GM13976 (cell line): Measurements from ENCODE around the gene KLF5.

ENCODE experiments used
- DNase-seq: peaks from one replicate; pipeline ENCODE4 v3.0.0; 2012; ENCODE audit warnings: low spot score
- CTCF ChIP-seq: IDR thresholded peaks from 2 replicates; pipeline ENCODE4 v1.5.1; 2012; ENCODE audit warnings: borderline replicate concordance, mild to moderate bottlenecking; ENCODE audit not compliant: insufficient read depth; ENCODE audit errors: extremely low read depth, missing control alignments, control extremely low read depth
- in situ Hi-C: fragments of 300-500 bp; cut with MboI; formaldehyde crosslinking; loops from one replicate; pipeline ENCODE4 v1.12.0; 2022; ENCODE audit warnings: low sequenced_read_pairs, mixed read lengths, inconsistent platforms; ENCODE audit not compliant: unreplicated experiment

KLF5 gene

GRCh38 chr13:73059460-73060250, 850 bp downstream of the KLF5 start:
- in situ Hi-C loops: no loop called here

GRCh38 chr13:73060251-73061160, 1.7 kb downstream of the KLF5 start:
- no peak for TF ChIP-seq CTCF
- peak; percentile 26 for DNase-seq
- in situ Hi-C loops: no loop called here

More at GRCh38 chr13:73059460-73060250, 850 bp downstream of the KLF5 start:
- DNase-seq: peak; percentile 79
- no peak for TF ChIP-seq CTCF

GRCh38 chr13:73061473-73061872, 2.7 kb downstream of the KLF5 start:
- no peak for DNase-seq
- no peak for TF ChIP-seq CTCF
- in situ Hi-C loops: no loop called here

GRCh38 chr13:73061876-73062275, 3.1 kb downstream of the KLF5 start:
- no peak for TF ChIP-seq CTCF
- in situ Hi-C loops: no loop called here
- no peak for DNase-seq

GRCh38 chr13:73062468-73062867, 3.7 kb downstream of the KLF5 start:
- in situ Hi-C loops: no loop called here

More at GRCh38 chr13:73062468-73062867, 3.7 kb downstream of the KLF5 start:
- DNase-seq: no peak
- no peak for TF ChIP-seq CTCF
